ENCODE measurements around the gene CAMKK1.

CAMKK1 gene

DNA sequence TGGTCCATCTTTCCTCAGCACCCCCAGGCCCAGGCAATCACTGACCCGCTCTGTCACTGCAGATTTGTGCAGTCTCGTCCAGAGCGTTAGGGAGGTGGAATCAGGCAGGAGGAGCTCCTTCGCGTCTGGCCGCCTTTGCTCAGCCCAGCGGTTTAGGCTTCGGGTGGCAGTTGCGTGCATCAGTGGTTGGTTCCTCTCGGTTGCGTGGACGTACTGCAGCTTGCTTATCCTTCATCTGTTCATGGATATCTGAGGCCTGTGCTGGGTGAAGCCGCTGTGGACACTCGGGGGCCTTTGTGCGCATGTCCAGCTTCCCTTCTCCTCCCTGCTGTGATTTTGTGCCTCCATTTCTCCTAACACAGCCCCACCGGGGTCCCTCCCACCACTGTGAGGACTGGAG lies 28.2 kb upstream of the CAMKK1 start:
- Histone ChIP-seq H3K4me3 (replicated peaks; ENCODE audit: low read depth, low read length) (no peak overlapping the region), H3K27me3 (replicated peaks; ENCODE audit: control insufficient read depth, insufficient read depth, low read length) (no peaks in the 10 kb centered on the region), H3K36me3 (ENCODE audit: control insufficient read depth, insufficient read depth, low read length) (no peaks in the 10 kb centered on the region; the same call in none of the 2 replicates)
- DNase-seq (ENCODE audit: extremely low read depth, insufficient read length): no peak
- TF ChIP-seq, protein P1, sequence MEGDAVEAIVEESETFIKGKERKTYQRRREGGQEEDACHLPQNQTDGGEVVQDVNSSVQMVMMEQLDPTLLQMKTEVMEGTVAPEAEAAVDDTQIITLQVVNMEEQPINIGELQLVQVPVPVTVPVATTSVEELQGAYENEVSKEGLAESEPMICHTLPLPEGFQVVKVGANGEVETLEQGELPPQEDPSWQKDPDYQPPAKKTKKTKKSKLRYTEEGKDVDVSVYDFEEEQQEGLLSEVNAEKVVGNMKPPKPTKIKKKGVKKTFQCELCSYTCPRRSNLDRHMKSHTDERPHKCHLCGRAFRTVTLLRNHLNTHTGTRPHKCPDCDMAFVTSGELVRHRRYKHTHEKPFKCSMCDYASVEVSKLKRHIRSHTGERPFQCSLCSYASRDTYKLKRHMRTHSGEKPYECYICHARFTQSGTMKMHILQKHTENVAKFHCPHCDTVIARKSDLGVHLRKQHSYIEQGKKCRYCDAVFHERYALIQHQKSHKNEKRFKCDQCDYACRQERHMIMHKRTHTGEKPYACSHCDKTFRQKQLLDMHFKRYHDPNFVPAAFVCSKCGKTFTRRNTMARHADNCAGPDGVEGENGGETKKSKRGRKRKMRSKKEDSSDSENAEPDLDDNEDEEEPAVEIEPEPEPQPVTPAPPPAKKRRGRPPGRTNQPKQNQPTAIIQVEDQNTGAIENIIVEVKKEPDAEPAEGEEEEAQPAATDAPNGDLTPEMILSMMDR (IDR thresholded peaks at IDR 0.05; ENCODE audit: insufficient read depth, low read length, poor library complexity, severe bottlenecking): no peak

DNA sequence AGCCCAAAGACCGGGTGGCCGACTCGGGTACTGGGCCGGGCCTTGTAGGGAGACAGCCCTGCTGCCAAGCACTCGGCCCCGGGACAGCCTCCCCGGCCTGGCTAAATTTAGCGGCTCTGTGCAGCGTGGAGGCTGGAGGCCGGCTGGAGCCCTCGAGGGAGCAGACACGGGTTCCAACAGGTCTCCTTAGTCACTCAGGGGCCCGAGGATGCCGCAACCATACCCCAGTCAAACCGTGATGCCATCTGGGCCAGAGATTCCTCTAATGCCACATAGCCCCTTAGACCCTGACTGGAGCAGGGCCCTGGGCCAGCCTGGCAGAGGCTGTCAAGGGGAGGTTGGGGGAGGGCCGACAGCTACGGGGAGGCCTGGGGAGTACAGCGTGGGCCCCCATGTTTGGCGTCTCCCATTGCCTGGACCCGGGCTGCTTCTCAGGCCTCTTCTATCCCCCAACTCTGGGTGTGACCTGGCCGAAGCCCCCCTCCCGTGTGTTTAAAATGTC lies 26.3 kb upstream of the CAMKK1 start:
- Histone ChIP-seq H3K36me3 (ENCODE audit: control insufficient read depth, insufficient read depth, low read length) (no peaks in the 10 kb centered on the region; the same call in 1 of the 2 replicates), H3K4me3 (replicated peaks; ENCODE audit: low read depth, low read length) (no peak overlapping the region), H3K27me3 (replicated peaks; ENCODE audit: control insufficient read depth, insufficient read depth, low read length) (no peaks in the 10 kb centered on the region)
- no peak for DNase-seq (ENCODE audit: extremely low read depth, insufficient read length)
- TF ChIP-seq, protein P1 (IDR thresholded peaks at IDR 0.05; ENCODE audit: insufficient read depth, low read length, poor library complexity, severe bottlenecking): no peak

DNA sequence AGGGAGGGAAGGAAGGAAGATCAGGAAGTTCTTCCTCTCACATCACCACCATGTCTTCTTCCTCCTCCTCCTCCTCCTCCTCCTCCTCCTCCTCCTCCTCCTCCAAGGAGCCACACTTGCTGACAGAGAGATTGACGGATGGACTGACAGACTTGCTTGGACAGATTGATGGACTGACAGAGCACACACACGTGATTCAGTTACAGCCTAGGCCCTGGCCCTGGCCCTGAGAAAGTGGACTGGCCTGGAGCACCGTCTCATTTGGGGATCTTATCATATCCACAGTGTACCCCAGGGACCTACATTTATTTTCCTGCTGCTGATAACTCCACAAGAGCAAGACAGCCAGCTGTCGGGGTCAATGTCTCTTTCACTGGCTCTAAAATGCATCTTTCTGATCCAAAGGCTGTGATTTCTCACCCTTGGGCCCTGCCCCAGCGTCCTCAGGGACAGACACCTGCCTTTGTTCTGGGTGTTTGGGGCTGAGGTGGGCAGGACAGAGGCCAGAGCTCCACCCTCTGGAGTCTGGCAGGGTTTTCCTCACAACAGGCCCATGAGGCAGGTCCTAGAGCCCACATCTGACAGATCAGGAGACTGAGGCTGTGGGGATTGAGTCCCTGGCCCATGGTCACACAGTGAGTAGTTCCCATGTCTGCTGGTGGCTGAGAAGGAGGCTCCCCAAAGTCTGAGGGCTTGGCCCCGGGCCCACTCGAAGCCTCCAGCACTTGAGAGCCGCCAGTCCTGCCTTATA lies 25.7 kb upstream of the CAMKK1 start:
- H3K36me3 ChIP-seq (ENCODE audit: control insufficient read depth, insufficient read depth, low read length): no peaks in the 10 kb centered on the region; the same call in 1 of the 2 replicates
- H3K27me3 ChIP-seq (replicated peaks; ENCODE audit: control insufficient read depth, insufficient read depth, low read length): no peaks in the 10 kb centered on the region
- TF ChIP-seq, protein P1 (IDR thresholded peaks at IDR 0.05; ENCODE audit: insufficient read depth, low read length, poor library complexity, severe bottlenecking): no peak
- H3K4me3 ChIP-seq (replicated peaks; ENCODE audit: low read depth, low read length): no peak overlapping the region
- no peak for DNase-seq (ENCODE audit: extremely low read depth, insufficient read length)

DNA sequence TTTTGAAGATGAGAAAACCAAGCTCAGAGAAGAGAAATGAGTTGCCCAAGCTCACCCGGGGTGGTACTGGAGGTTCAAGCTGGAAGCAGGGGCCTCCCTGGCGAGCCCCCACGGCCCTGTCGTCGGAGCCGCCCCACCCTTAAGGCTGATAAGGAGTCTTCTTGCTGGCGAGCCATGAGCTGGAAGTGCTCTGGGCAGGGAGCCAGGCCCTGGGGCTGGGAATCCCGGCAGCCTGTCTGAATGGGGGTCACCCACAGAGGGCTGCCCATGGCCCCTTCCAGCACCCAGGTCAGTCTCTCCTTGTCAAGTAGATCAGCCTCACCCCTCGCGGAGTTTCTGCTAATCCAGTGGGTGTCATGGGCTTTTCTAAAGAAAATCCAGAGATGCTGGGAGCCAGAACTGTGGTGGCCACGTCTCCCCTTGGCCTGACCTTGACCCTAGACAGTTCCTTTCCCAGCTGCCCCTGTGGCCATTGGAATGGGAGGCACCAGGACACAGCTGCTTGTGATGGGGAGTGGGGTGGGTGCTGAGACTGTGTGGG lies 24.6 kb upstream of the CAMKK1 start:
- Histone ChIP-seq H3K36me3 (ENCODE audit: control insufficient read depth, insufficient read depth, low read length) (no peaks in the 10 kb centered on the region), H3K27me3 (replicated peaks; ENCODE audit: control insufficient read depth, insufficient read depth, low read length) (no peaks in the 10 kb centered on the region), H3K4me3 (replicated peaks; ENCODE audit: low read depth, low read length) (no peak overlapping the region)
- no peak for DNase-seq (ENCODE audit: extremely low read depth, insufficient read length)
- TF ChIP-seq, protein P1 (IDR thresholded peaks at IDR 0.05; ENCODE audit: insufficient read depth, low read length, poor library complexity, severe bottlenecking): no peak

DNA sequence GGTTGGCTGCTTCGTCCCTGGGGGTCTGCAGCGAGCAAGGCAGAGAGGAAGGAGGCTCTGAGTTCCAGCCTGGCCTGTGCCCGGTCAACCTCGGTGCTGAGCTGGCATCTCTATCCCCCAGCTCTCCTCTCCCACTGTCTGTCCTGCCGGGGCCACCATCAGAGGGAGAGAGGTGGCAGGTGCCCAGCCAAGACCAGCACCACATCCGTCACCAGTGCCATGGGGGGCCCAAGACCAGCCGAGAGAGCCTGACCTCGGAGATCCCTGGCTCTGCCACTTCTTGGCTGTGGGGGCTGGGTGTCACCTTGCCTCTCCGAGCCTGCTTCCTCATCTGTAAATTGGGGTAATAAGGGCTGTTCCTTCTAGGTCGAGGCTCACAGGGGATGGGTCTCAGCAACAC lies 24.0 kb upstream of the CAMKK1 start:
- TF ChIP-seq, protein P1 (IDR thresholded peaks at IDR 0.05; ENCODE audit: insufficient read depth, low read length, poor library complexity, severe bottlenecking): no peak
- H3K4me3 ChIP-seq (replicated peaks; ENCODE audit: low read depth, low read length): no peak overlapping the region

More for the DNA sequence above, 24.0 kb upstream of the CAMKK1 start:
- no peak for DNase-seq (ENCODE audit: extremely low read depth, insufficient read length)
- Histone ChIP-seq H3K27me3 (replicated peaks; ENCODE audit: control insufficient read depth, insufficient read depth, low read length) (no peaks in the 10 kb centered on the region), H3K36me3 (ENCODE audit: control insufficient read depth, insufficient read depth, low read length) (no peaks in the 10 kb centered on the region)
